Stimulated activated effector memory CD8-positive, alpha-beta T cell treated with anti-CD3 and anti-CD28 coated beads, Interleukin-12 subunit alpha, Interleukin-12 subunit beta, amount 100 ng/mL, for 72 hours (primary cell): Measurements from ENCODE around the gene NXPH4.
A peak's percentile ranks its signal among the peaks of the same experiment; 100 is the strongest.

Experiments used
- ATAC-seq: fragments of 150-1000 bp; cut with Tn5 transposase; 2 replicates; pipeline ENCODE4 v1.10.0; 2021
- DNase-seq, 2 donors: peaks; one replicate each; pipeline ENCODE4 v3.0.0; 2021 to 2022; ENCODE audit warnings: low spot score in 2 of 2
- H3K27ac Mint-ChIP-seq: one replicate; pipeline ENCODE4 v1.8.0; 2022; ENCODE audit warnings: mild to moderate bottlenecking, mixed read lengths
- H3K36me3 Mint-ChIP-seq: one replicate; pipeline ENCODE4 v1.8.0; 2022; ENCODE audit warnings: mild to moderate bottlenecking, mixed read lengths
- H3K4me1 Mint-ChIP-seq: one replicate; pipeline ENCODE4 v1.8.0; 2022; ENCODE audit warnings: mixed read lengths
- H3K4me3 Mint-ChIP-seq: one replicate; pipeline ENCODE4 v1.8.0; 2022; ENCODE audit warnings: mild to moderate bottlenecking, mixed read lengths
- H3K9me3 Mint-ChIP-seq: one replicate; pipeline ENCODE4 v1.8.0; 2022; ENCODE audit warnings: mixed read lengths

The NXPH4 gene

GRCh38 chr12:57216014-57216911, at the start of gene NXPH4:
NXPH4 (plus strand) TSS chr12:57216794; CDS start chr12:57216970, 176 bp downstream.
- H3K36me3 Mint-ChIP-seq, result peaks cover 4% of the 10 kb centered on the region
- peak within 1 kb of the TSS; percentile 19 for H3K27ac Mint-ChIP-seq
- H3K4me1 Mint-ChIP-seq, result peaks cover 68% of the 10 kb centered on the region
- peak within 1 kb of the TSS; percentile 78 for H3K4me3 Mint-ChIP-seq
- DNase-seq (no peak), ATAC-seq (peak; percentile 38)
- no peaks in the 10 kb centered on the region for H3K9me3 Mint-ChIP-seq

GRCh38 chr12:57166971-57167371, 49.6 kb upstream of the NXPH4 start:
- Mint-ChIP-seq H3K36me3 (no peaks in the 10 kb centered on the region), H3K27ac (peak overlapping the region; percentile 43), H3K4me3 (no peak overlapping the region), H3K9me3 (no peaks in the 10 kb centered on the region), H3K4me1 (peaks cover 13% of the 10 kb centered on the region)
- ATAC-seq (peak; percentile 89), DNase-seq (no peak)

- peak overlapping the region; percentile 43 for H3K27ac Mint-ChIP-seq
- peaks cover 15% of the 10 kb centered on the region for H3K4me1 Mint-ChIP-seq
- no peak for DNase-seq
- H3K36me3 Mint-ChIP-seq, result no peaks in the 10 kb centered on the region
- H3K4me3 Mint-ChIP-seq, result no peak overlapping the region
- ATAC-seq, result no peak
- H3K9me3 Mint-ChIP-seq, result no peaks in the 10 kb centered on the region
Measured at GRCh38 chr12:57168058-57168457, 48.5 kb upstream of the NXPH4 start.

- H3K36me3 Mint-ChIP-seq, result no peaks in the 10 kb centered on the region
- H3K4me3 Mint-ChIP-seq, result no peak overlapping the region
- ATAC-seq (no peak), DNase-seq (no peak)
- no peak overlapping the region for H3K27ac Mint-ChIP-seq
- H3K9me3 Mint-ChIP-seq, result no peaks in the 10 kb centered on the region
- peaks cover 18% of the 10 kb centered on the region for H3K4me1 Mint-ChIP-seq
Measured at GRCh38 chr12:57169046-57169795, 47.4 kb upstream of the NXPH4 start.

- Mint-ChIP-seq H3K4me3 (no peak overlapping the region), H3K27ac (no peak overlapping the region), H3K4me1 (peaks cover 18% of the 10 kb centered on the region), H3K36me3 (no peaks in the 10 kb centered on the region), H3K9me3 (no peaks in the 10 kb centered on the region)
- DNase-seq (no peak), ATAC-seq (no peak)
Measured at GRCh38 chr12:57169969-57170368, 46.6 kb upstream of the NXPH4 start.

GRCh38 chr12:57170408-57170807, 46.2 kb upstream of the NXPH4 start:
- Mint-ChIP-seq H3K36me3 (no peaks in the 10 kb centered on the region), H3K9me3 (no peaks in the 10 kb centered on the region), H3K4me1 (peaks cover 18% of the 10 kb centered on the region), H3K27ac (no peak overlapping the region), H3K4me3 (no peak overlapping the region)
- DNase-seq, result no peak
- ATAC-seq, result no peak

GRCh38 chr12:57170927-57171326, 45.7 kb upstream of the NXPH4 start:
- H3K36me3 Mint-ChIP-seq, result no peaks in the 10 kb centered on the region
- ATAC-seq, result no peak
- no peak overlapping the region for H3K27ac Mint-ChIP-seq
- H3K4me3 Mint-ChIP-seq, result no peak overlapping the region
- peaks cover 22% of the 10 kb centered on the region for H3K4me1 Mint-ChIP-seq
- DNase-seq, result no peak
- H3K9me3 Mint-ChIP-seq, result no peaks in the 10 kb centered on the region

- no peaks in the 10 kb centered on the region for H3K9me3 Mint-ChIP-seq
- no peak for DNase-seq
- peaks cover 20% of the 10 kb centered on the region for H3K4me1 Mint-ChIP-seq
- no peak overlapping the region for H3K4me3 Mint-ChIP-seq
- no peaks in the 10 kb centered on the region for H3K36me3 Mint-ChIP-seq
- no peak for ATAC-seq
- H3K27ac Mint-ChIP-seq, result no peak overlapping the region
Measured at GRCh38 chr12:57171668-57172067, 44.9 kb upstream of the NXPH4 start.

- ATAC-seq (peak; percentile 33), DNase-seq (no peak)
- H3K9me3 Mint-ChIP-seq, result no peaks in the 10 kb centered on the region
- peak overlapping the region; percentile 19 for H3K27ac Mint-ChIP-seq
- peaks cover 12% of the 10 kb centered on the region for H3K4me1 Mint-ChIP-seq
- H3K4me3 Mint-ChIP-seq, result no peak overlapping the region
- H3K36me3 Mint-ChIP-seq, result no peaks in the 10 kb centered on the region
Measured at GRCh38 chr12:57173089-57173488, 43.5 kb upstream of the NXPH4 start.

GRCh38 chr12:57173683-57174082, 42.9 kb upstream of the NXPH4 start:
- no peaks in the 10 kb centered on the region for H3K9me3 Mint-ChIP-seq
- no peak for ATAC-seq
- H3K36me3 Mint-ChIP-seq, result no peaks in the 10 kb centered on the region
- peaks cover 12% of the 10 kb centered on the region for H3K4me1 Mint-ChIP-seq
- DNase-seq, result no peak
- no peak overlapping the region for H3K27ac Mint-ChIP-seq
- H3K4me3 Mint-ChIP-seq, result no peak overlapping the region

GRCh38 chr12:57175428-57176138, 41.0 kb upstream of the NXPH4 start:
- H3K27ac Mint-ChIP-seq, result no peak overlapping the region
- H3K9me3 Mint-ChIP-seq, result no peaks in the 10 kb centered on the region
- H3K36me3 Mint-ChIP-seq, result no peaks in the 10 kb centered on the region
- peaks cover 12% of the 10 kb centered on the region for H3K4me1 Mint-ChIP-seq
- peak; percentile 56 to 72 for DNase-seq
- peak; percentile 31 for ATAC-seq
- no peak overlapping the region for H3K4me3 Mint-ChIP-seq

GRCh38 chr12:57176139-57176477, 40.5 kb upstream of the NXPH4 start:
- H3K4me1 Mint-ChIP-seq, result peaks cover 12% of the 10 kb centered on the region
- no peak overlapping the region for H3K27ac Mint-ChIP-seq
- ATAC-seq (no peak), DNase-seq (no peak)
- no peaks in the 10 kb centered on the region for H3K9me3 Mint-ChIP-seq
- H3K4me3 Mint-ChIP-seq, result no peak overlapping the region
- no peaks in the 10 kb centered on the region for H3K36me3 Mint-ChIP-seq

- Mint-ChIP-seq H3K4me3 (no peak overlapping the region), H3K4me1 (peaks cover 12% of the 10 kb centered on the region), H3K27ac (no peak overlapping the region), H3K36me3 (no peaks in the 10 kb centered on the region), H3K9me3 (no peaks in the 10 kb centered on the region)
- DNase-seq (no peak), ATAC-seq (no peak)
Measured at GRCh38 chr12:57176846-57177245, 39.7 kb upstream of the NXPH4 start.

- no peak for DNase-seq
- Mint-ChIP-seq H3K9me3 (no peaks in the 10 kb centered on the region), H3K27ac (no peak overlapping the region), H3K36me3 (no peaks in the 10 kb centered on the region), H3K4me1 (peaks cover 12% of the 10 kb centered on the region), H3K4me3 (no peak overlapping the region)
- ATAC-seq, result no peak
Measured at GRCh38 chr12:57177354-57177753, 39.2 kb upstream of the NXPH4 start.

GRCh38 chr12:57178213-57178612, 38.4 kb upstream of the NXPH4 start:
- H3K4me3 Mint-ChIP-seq, result no peak overlapping the region
- H3K36me3 Mint-ChIP-seq, result no peaks in the 10 kb centered on the region
- peak overlapping the region; percentile 44 for H3K27ac Mint-ChIP-seq
- DNase-seq, result no peak
- no peak for ATAC-seq
- H3K9me3 Mint-ChIP-seq, result no peaks in the 10 kb centered on the region
- H3K4me1 Mint-ChIP-seq, result peaks cover 15% of the 10 kb centered on the region
